Measurements from ENCODE around the gene IARS2. TPM values are rescaled to one million over a fixed set of nuclear protein-coding genes. Genes with fewer than 3 reads are reported as not detected.
A peak's percentile ranks its signal among the peaks of the same experiment; 100 is the strongest.
"Not testable (repeated sequence)": the region's sequence is repeated elsewhere in the genome, so short reads cannot be mapped to it uniquely, and the experiment has no call there.

IARS2 gene
- polyA plus RNA-seq, 12 donors, result 45.1 to 61.4 (median 56.6) TPM; not detected in 1

DNA sequence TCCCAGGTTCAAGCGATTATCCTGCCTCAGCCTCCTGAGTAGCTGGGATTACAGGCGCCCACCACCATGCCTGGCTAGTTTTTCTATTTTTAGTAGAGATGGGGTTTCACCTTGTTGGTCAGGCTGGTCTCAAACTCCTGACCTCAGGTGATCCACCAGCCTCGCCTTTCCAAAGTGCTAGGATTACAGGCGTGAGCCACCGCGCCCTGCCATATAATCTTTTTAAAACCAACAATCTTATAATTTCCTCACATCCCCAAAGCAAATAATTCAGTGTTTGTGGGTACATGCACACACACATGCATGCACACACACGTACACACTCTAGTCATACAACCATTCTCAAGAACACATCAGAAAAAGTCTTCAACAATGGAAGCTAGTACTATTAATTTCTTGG lies 64.6 kb downstream of the IARS2 start:
- not testable (repeated sequence) for DNase-seq

DNA sequence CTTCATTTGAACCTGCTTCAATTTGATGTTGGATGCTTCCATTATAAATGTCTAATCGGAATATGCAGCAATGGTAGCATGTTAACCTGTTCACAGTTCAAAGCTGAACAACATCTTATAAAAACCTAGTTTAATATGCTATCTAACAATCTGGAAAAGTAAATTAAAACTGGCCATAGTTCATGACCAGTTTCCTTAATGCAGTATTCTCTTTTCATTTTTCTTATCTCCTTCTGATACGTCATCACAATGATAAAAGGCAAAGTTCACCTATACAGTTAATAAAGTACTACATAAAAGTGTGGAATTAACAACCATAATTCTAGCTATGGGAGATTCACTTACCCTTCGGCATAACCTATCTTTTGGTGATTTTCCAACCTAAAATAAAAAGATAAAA lies 65.1 kb downstream of the IARS2 start:
- no peak for DNase-seq

DNA sequence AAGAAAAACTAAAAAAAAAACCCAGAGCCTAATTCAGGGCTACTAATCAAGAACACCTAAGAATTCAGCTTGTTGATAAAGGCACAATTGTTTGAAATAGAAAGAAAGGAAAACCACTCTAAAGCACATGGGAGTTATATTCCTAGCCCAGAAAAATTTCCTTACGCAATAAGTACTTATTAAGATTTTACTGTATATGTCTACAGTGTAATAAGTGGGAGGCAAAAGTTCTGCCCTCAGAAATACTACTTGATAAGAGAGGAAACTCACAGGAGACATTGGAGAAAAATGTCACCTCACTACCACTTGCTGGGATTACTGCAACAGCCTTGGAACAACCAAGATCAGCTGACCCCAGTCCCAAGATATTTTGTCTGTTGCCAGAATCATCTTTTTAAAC lies 66.1 kb downstream of the IARS2 start:
- DNase-seq, result no peak

DNA sequence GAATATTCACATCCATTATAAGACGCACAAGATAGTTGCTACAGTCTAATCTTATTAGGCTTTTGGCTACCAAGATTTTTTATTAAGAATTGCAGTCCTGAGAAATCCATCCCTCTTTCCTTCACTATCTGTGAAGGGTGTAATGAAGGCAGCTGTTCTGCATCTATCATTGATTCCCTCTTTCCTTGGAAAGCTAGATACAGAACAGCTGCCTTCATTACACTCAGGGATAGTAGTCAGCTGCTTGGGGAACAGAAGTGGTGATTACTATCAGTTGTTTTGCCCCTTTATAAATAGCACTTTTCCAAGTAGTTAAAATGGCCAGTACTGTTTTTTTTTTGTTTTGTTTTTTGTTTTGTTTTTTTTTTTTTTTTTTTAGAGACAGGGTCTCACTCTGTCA lies 70.2 kb downstream of the IARS2 start:
- no peak for DNase-seq

DNA sequence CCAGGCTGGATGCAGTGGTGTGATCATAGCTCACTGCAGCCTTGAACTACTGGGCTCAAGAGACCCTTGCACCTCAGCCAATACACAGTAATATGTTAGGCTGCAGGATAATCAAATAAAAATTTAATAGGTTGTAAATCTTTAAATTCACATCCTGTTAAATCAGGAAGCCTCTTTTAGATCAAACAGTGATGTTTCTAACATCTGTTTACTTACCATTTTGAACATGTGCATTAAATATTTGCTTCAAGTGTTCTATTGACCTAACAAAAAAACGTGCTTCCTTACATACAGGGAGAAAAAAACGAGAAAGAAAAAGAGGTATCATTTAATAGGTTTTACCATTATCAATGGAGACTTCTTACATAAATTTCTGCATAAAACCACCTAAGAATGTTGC lies 70.6 kb downstream of the IARS2 start:
- no peak for DNase-seq

DNA sequence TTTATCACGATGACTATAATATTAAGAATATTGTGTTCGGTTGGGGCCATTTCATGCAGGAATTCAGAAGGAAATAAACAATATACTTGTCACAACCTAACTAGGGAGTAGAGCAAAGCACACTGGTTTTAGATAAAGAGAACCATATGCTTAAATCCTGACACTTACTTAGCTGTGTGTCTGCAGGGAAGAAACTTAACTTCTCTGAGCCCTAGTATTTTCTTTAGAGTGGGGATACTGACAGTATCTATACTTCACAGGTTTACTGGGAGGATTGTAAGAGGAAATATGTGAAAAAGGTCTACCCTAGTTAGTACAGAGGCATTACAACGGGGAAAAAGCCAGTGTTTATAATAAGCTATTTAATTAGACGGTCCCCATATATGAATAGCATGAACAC lies 72.9 kb downstream of the IARS2 start:
- no peak for DNase-seq

DNA sequence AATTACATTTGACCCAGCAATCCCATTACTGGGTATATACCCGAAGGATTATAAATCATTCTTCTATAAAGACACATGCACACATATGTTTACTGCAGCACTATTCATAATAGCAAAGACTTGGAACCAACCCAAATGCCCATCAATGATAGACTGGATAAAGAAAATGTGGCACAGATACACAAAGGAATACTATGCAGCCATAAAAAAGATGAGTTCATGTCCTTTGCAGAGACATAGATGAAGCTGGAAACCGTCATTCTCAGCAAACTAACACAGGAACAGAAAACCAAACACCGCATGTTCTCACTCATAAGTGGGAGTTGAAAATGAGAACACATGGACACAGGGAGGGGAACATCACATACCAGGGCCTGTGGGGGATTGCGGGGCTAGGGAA lies 76.0 kb downstream of the IARS2 start:
- DNase-seq, result not testable (repeated sequence)

DNA sequence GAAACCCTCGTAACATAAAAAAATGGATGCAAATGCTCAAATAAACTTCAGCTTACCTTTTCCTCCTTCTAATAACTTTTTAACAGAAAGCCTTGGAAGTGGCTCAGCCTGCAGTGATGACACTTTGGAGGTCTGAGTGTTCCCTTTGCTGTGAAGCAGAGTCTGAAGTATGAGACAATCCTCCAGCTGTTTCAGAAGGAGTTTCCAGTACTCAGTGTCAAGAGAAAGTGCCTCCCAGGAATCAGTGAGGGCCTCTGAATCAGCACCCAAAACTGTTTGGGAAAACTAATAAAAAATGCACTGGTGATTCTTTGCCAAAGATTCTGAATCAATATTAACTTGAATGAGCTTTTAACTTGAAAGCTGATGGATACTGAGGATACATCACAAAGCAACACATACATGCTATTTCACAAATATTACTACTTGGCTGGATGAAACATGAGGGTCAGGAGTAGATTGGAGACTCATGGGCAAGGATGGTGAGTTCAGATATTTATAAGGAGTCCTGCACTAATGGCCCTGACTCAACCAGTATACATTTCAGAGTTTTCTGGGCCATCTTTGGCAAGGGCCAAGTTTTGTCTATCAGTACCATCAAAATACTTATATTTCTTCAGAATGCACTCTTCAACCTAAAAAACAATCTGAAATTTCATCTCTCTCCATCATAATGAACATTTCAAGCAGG lies 77.0 kb downstream of the IARS2 start:
- DNase-seq, result no peak

DNA sequence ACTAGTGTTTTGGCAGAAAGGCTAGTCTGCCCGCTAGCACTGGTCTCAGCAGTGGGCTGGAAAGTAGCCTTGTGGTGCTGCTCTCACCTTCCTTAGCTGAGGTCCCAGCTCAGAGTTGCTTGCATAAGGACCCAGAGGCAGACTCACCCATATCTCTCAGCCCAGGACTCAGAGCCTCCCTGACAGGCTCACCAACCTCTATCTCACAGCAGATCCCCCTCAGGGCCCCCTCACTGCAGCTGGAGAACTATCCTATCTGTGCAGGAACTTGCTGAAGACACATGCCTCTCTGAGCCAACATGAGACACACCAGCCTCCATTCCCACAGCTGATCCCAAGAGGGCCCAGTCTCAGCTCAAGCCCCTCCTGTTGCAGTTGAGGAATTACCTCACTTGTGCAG lies 82.6 kb downstream of the IARS2 start:
- DNase-seq, result no peak

DNA sequence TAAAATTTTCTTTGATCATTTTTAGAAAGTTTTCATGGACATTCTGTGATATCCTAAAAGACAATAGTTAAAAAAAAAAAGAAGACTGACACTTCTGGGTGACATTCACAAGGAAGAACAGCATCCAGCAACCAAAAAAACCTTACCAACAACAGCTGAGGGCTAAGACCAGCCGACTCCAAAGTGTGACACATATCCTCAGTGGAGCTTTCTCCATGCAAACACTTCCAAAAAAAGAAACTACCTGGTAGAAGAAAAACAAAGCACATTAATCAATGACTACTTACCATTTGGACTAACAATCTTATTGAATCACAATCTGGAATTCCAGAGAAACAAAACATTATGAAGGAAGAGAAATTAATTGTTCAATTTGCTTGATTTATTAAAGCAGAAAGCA lies 88.2 kb downstream of the IARS2 start:
- no peak for DNase-seq

DNA sequence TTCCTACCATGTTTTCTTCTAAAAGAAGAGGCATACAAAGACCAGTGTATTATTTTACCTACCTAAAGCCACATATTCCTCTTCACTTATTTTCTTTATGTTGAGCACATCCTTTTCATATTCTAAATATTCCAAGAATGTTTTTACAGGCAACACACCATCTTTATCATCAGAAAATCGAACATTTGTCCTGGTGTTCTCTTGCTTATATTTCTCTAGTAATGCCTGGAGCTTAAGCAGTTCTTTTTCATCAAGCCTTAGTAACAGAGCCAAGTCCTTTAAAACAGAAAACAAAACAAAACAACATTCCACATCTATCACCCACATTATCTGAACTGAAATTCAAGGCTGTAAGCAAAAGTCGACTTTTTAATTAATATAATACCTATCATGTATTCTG lies 88.7 kb downstream of the IARS2 start:
- DNase-seq, result no peak

DNA sequence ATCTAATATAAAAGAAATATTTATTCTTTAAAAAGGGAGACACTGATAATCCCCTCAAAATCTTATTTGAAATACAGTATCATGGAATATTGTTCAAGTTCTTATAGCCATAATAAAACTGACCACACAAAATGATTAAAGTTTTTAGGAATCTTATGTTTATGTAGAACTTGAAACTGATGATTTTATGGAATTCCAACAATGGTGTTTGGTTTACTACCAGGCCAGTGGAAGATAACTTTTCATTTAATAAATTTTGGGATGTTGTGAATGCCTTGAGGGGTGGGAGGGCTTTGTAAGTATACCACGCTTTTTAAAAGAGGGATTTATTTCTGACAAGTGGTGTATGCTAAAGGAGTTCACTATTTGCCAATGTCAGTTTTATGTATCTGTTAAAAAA lies 90.6 kb downstream of the IARS2 start:
- no peak for DNase-seq

DNA sequence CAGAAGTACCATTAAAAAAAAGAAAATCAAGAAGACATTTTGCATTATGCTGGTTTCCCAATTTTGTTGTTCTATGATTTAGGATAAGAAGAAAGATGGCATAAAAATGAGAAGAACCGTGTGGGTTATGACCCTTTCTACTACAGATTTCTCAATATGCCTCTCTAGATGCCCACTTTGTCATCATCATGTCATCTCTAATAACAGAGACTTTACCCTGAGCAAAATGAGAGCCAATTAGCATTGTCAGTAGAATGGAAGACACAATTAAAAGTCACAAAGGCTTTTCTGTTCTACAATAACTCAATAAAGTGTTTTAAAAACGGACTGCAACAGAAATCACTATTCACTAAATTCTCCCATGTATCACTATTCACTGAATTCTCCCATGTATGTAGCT lies 92.8 kb downstream of the IARS2 start:
- no peak for DNase-seq

DNA sequence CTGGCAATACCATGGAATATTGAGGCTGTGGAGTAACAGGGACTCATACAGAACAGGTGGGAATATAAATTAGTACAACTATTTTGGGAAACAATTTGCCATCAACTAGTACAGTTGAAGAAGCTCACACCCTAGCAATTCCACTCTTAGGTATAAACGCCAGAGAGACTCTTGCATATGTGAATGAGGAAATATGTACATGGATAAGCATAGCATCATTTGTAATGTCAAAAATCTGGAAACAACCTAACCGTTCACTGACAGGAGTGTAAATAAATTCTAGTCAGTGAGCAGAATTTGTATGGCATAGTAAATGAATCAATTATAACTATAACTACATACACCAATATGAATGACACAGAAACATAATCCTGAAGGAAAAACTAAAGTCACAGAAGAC lies 94.6 kb downstream of the IARS2 start:
- no peak for DNase-seq

DNA sequence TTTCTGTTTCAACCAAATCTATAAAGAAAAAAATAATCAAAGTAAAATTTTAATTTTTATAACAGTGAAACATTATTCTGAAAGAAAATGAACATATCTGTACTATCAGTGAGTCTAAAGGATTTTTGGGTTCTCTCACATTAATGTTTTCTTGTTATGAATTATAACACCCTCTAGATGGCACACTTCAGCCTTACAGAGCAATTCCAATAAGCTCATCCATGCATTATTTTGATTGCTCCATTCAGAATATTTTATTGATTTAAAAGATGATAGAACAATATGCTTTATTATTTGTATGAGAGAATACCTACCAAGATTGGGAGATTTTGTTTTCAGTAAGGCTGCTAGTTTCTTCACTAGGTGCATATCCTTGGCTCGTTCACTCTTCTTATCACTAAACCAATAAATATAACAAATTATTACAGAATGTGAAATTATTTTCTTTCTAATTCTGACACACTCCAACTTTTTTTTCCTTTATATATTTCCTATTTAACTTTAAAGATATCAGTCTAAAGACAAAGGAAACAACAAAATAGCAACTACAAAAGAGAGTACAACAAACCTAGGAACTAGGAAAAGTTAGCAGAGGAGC lies 95.9 kb downstream of the IARS2 start:
- peak; percentile 22 for DNase-seq

DNA sequence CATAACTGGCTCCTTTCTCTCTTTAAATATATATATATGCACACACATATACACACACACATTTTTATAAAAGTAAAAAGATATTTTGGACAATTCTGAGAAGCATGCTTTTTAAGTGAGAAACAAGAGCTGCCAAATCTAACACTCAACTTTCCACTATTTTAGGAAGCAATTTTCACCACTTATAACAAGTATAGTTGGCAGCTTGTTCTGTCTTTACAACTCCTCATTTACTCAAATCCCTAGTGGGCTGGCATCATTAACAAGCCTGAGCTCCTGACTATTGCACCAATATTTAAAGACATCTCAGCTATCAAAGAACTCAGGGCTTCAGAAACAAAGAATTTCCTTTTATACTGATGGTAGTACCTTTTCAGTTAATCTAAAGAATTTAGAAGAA lies 101.8 kb downstream of the IARS2 start:
- DNase-seq, result no peak

Other genes with a start within 250 kb of the IARS2 start
- gene SLC30A10, start 165.6 kb upstream of the IARS2 start, polyA plus RNA-seq (ENCODE audit: insufficient read length in 12 of 12), result 1 to 10 TPM in 1 of 12 donors, under 1 TPM in 10, not detected in 1; 0.07 to 3.9 (median 0.24) TPM
- 100 to 1,000 TPM in 7 of 12 donors, 10 to 100 TPM in 4, not detected in 1; 45.5 to 118 (median 102) TPM for gene EPRS1, start 47.6 kb upstream of the IARS2 start, polyA plus RNA-seq (ENCODE audit: insufficient read length in 12 of 12)
- gene BPNT1, start 4.3 kb upstream of the IARS2 start, polyA plus RNA-seq (ENCODE audit: insufficient read length in 12 of 12), result 10 to 100 TPM in 11 of 12 donors, not detected in 1; 17.0 to 31.6 (median 24.6) TPM
- 10 to 100 TPM in 11 of 12 donors, not detected in 1; 14.9 to 28.2 (median 25.1) TPM for gene RAB3GAP2, start 178.3 kb downstream of the IARS2 start, polyA plus RNA-seq (ENCODE audit: insufficient read length in 12 of 12)